GM18867 (cell line): ENCODE measurements around the gene CCNC.
A peak's percentile ranks its signal among the peaks of the same experiment; 100 is the strongest.

Source experiments
- ATAC-seq: cut with Tn5 transposase; IDR thresholded peaks from one replicate; pipeline ENCODE4 v1.9.1; 2021; ENCODE audit warnings: mild to moderate bottlenecking, moderate library complexity; ENCODE audit not compliant: unreplicated experiment

The CCNC gene, protein sequence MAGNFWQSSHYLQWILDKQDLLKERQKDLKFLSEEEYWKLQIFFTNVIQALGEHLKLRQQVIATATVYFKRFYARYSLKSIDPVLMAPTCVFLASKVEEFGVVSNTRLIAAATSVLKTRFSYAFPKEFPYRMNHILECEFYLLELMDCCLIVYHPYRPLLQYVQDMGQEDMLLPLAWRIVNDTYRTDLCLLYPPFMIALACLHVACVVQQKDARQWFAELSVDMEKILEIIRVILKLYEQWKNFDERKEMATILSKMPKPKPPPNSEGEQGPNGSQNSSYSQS

DNA sequence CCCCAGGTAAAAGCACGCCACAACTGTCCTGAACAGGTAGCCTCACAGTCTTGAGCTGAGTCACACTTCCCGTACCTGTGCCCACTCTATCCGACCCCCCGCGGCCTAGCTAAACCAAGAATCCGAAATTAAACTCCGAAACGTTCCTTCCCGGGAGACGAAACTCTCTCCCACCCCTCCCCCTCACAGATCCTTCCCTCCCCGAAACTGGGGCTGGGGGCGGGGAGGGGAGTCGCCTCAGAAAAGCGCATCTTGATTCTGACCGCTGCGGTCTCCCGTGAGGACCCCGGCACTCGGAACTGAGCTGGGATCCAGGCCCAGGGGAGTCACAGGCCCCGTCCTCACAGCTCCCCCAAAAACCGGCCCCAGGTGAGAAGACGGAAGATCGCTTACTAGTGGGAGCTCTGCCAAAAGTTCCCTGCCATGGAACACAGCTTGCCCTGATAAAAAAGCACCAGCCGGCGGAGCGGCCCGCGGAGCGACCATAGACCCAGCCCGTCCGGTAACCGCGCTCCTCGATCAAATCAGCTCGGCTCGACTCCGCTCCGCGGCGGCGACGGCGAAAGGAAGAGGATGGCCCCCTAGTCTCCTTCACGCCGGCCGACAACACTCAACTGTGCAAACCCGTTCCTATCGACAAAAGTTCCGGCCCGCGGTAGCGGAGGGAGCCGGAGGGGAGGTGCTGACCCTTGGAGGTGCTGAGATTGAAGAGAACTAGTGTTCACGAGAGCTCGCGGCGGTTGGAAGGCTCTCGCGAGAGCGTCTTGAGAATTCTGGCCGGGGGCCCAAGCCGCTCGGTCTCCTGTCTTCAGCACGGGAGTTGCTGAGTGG is at the start of gene CCNC:
CCNC (minus strand) TSS at position 558 of the 831 bp plus-strand sequence; CDS start at position 425, 133 bp downstream.
- peak; percentile 97 for ATAC-seq

DNA sequence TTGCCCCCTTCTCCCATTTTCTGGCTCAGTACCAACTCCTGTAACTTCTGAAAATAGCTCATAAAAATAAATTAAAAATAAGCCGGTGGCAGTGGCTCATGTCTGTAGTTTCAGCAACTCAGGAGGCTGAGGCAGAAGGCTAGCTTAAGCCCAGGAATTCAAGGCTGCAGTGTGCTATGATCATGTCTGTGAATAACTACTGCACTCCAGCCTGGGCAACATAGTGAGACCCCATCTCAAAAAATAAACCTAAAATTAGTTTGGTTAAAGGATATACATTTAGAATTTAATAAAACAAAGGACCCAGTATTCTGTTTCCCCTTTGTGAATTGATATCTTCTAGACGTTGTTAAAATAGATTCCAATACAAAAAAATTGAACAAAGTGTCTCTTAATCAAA is 48.7 kb upstream of the CCNC start:
- ATAC-seq, result no peak

DNA sequence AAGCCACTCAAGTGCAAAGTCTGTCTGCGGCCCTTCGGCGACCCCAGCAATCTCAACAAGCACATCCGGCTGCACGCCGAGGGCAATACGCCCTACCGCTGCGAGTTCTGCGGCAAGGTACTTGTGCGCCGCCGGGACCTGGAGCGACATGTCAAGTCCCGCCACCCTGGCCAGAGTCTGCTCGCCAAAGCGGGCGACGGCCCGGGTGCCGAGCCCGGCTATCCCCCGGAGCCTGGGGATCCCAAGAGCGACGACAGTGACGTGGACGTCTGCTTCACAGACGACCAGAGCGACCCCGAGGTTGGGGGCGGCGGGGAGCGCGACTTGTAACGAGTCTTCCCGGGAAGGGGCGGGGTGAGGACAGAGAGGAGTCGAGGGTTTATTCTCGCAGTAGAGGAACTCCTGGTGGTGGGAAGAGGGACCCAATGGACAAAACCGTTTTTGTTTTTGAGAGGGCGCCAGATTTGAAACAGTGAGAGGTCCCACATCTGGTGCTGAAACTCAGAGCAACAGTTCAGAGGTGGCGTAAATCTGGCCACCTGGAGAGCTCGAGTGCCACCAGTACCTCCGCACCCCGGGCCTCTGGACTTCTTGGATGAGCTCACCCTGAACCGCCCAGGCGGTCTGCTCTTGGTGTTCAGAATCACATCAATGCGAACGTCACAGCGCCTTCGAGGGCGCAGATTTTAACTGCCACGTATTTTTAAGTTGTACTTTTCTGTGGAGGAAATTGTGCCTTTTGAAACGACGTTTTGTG is 46.1 kb upstream of the CCNC start:
- ATAC-seq, result peak; percentile 26

DNA sequence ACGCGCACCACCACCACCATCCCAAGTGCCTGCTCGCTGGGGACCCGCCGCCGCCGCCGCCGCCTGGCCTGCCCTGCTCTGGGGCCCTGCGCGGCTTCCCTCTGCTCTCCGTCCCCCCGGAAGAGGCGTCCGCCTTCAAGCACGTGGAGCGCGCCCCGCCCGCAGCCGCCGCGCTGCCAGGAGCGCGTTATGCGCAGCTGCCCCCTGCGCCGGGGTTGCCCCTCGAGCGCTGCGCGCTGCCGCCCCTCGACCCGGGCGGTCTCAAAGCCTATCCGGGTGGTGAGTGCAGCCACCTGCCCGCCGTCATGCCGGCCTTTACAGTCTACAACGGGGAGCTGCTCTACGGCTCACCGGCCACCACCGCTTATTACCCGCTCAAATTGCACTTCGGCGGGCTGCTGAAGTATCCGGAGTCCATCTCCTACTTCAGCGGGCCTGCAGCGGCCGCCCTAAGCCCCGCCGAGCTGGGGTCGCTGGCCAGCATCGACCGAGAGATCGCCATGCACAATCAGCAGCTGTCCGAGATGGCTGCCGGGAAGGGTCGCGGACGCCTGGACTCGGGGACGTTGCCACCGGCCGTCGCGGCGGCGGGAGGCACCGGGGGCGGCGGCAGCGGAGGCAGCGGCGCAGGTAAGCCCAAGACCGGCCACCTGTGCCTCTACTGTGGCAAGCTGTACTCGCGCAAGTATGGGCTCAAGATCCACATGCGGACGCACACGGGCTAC is 45.4 kb upstream of the CCNC start:
- peak; percentile 66 for ATAC-seq

DNA sequence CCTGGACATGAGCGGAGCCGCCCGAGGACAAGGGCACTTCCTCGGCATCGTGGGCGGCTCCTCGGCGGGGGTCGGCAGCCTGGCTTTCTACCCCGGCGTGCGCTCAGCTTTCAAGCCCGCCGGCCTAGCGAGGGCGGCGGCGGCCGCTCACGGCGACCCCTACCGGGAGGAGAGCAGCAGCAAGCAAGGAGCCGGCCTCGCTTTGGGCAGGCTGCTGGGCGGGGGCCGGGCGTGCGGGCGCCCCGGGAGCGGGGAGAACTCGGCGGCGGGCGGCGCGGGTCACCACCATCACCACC is 44.9 kb upstream of the CCNC start:
- ATAC-seq, result peak; percentile 56

DNA sequence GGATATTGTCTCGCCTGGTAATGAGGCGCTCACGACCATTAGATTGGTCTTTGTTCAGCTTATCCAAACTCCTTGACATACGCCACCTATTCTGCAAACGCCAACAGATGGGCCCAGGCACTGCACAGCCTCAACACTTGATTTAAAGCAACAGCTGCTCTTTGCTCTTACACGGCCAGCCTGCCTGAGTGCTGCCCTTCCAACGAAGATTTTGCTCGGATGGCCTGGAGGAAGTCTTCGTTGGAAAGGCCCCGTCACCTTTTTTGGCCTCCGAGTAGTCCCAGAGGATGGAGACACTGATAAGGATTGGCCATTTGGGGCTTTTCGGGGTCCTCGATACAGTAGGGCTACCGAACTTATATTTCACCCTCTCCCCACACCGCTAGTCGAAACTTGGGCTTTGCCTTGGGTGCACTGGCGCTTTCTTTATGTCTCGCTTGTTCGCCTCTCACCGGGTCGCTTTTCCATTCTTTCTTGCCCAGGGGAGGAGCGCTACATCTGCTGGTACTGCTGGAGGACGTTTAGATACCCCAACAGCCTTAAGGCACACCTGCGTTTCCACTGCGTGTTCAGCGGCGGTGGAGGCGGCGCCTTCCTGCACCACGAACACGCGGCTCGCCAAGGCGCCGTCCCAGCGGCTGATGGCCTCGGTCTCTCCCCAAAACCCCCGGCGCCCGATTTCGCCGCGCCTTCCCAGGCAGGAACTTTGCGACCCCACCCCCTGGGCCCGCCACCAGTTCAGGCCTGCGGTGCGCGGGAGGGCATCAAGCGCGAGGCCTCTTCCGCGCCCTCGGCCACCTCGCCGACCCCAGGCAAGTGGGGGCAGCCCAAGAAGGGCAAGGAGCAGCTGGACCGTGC is 44.3 kb upstream of the CCNC start:
- ATAC-seq, result no peak

DNA sequence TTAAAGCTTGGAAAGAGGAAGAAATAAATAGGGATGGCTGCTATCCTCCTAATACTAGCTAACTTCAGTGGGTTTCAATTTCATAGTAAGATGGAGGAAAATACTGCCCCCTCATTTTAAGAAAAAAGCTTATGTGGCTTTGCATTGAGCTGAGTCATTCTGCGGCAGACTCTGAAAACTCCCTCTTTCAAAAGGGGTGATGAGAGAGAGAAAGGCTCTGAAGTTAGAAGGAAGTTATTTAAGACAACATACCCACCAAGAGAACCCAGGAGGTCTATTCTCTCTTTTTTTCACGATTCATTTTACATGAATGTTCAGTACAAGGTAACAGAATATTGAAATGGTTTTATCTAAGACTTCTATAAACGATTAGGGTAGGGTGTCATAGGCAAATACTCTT is 42.7 kb upstream of the CCNC start:
- ATAC-seq, result peak; percentile 58

DNA sequence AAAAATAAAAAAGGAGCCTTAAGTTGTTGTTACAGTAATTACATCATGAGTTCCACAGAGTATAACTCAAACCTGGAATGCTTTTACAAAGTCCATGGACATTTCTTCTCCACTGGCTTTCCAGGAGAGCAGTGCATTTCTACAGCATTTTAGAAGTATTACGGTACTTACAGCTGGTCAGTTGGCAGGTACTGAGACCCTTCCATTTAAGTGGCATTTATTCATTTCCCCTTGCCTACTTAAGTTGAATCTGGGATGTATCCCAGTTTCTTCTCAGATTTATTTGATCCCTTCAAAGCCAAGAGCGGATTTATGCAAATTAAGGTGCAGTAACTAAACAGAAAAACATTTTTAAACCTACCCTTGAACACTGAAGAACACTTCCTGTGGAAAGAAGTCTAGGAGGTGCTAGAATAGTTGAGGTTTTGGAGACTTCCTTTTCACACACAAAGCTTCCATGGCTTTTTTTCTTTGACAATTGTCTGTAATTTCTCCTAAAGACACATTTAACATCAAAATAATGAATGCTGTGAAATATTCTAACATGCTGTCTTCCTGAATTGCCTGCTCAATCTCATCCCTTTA is 41.5 kb upstream of the CCNC start:
- ATAC-seq, result no peak

DNA sequence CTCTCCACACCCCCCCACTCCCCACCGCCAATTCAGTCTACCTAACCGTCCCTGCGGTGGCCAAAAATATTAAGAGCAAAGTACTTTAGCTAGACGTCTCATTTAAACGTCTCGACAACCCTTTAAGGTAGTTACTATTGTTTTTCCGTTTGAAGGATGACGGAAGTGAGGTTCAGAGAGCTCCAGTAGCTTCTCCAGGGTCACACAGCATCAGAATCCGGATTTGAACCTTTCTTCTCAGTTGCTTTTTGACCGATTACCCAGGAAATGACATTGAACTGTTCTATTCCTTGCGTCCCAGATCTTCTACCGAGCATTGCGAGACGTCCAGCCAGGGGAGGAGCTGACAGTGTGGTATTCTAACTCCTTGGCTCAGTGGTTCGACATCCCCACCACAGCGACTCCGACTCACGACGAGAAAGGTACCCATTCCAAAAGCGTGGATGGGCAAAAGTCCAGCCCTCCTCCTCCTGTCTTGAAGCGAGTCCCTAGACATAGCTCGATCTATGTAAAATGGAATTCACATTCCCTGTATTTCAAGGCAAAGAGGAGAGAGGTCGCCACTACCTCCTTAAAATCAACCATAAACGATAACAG is 40.5 kb upstream of the CCNC start:
- ATAC-seq, result no peak

DNA sequence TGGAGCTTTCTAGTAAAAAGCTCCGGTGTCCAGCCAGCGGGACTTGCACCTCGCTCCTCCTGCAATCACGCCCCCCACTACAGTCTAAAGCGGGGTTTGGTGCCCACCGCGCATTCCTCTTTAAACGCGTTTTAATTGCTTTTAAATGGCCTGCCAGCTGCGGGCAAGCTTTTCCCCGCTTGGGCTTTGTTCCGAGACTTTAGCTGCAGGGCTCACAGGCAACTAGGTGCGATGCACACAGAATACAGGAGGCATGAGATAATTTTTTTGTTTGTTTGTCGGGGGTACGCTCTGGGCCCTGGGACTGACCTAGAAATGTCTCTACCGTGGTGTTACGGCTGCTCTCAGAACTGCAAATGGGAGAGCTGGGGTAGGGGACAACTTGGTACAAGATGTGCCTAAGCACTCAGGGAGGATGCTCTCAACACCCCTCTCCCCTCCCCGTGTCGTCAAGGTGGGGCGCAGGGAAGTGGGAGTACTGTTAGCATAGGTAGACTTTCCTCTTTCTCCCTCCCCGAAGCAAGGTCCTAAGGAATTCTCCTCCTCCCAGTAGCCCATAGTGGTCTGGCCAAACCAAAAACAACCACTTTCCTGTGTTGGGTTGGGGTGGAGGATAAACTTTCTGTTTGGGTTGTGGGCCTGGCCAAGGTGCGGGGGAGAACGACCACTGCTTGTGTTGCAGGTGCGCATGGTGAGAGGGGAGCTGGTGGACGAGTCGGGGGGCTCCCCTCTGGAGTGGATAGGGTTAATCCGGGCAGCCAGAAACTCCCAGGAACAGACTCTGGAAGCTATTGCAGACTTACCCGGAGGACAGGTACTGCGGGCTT is 39.8 kb upstream of the CCNC start:
- ATAC-seq, result no peak

DNA sequence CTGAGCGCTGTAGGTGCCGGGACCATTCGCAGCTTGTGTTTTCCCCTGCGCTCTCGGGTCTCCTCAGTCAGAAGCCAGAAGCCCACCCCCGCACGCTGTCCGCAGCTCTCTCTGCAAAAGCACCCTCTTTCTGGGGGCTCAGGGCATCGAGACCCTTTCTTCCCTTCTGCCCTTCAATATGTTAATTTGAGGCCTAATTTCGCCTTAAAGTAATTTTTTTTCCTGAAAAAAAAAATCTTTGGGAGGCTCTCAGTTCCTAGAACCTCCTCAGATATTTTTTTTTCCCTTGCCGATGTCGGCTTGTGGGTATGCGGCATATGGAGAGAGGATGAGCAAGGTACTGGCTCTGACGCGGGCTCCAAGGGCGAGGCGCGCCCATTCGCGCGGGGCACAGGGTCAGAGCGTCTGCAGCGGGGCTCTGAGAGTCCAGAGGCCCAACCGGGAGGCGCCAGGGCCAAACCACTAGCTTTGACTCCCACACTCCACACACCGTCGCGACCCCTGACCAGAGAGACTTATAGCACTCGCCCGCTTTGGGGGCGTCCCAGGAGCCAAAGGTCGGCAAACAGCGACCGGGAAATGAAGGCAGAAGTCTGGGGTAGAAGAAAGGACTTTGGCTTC is 39.1 kb upstream of the CCNC start:
- no peak for ATAC-seq

DNA sequence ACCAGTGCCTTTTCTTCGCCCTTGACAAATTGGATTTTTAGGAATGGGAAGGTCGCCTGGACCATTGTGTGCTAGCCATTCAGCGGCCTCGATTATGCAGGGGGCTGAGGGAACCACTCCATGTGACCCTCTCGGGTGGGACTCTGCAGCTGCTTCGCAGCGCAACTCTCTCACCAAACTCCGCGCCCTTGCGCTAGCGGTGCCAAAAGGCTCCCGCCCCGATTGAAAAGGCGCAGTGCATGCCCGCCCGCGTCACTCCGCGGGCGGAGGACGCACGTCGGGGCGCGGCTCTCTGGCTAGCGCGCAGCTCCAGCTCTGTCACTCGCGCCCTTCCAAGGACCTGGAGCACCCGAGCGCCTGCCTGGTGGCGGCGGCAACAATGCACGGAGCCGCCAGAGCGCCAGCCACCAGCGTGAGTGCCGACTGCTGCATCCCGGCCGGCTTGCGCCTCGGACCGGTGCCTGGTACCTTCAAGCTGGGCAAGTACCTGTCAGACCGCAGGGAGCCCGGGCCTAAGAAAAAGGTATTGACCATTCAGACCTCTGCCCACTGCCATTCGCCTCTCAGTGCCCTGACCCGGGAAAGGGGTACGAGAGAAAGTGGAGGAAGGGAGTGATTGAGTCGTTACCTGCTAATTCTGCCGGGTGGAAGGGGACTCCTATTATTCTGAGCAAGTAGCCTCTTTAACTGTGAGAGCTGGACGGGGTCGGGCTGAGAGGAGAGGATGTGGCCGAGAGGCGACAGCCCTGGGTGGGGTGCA is 38.4 kb upstream of the CCNC start, which contains the start of gene PRDM13:
PRDM13 (plus strand) TSS at position 178 of the 760 bp plus-strand sequence; CDS start at position 380, 202 bp downstream.
- ATAC-seq, result no peak

DNA sequence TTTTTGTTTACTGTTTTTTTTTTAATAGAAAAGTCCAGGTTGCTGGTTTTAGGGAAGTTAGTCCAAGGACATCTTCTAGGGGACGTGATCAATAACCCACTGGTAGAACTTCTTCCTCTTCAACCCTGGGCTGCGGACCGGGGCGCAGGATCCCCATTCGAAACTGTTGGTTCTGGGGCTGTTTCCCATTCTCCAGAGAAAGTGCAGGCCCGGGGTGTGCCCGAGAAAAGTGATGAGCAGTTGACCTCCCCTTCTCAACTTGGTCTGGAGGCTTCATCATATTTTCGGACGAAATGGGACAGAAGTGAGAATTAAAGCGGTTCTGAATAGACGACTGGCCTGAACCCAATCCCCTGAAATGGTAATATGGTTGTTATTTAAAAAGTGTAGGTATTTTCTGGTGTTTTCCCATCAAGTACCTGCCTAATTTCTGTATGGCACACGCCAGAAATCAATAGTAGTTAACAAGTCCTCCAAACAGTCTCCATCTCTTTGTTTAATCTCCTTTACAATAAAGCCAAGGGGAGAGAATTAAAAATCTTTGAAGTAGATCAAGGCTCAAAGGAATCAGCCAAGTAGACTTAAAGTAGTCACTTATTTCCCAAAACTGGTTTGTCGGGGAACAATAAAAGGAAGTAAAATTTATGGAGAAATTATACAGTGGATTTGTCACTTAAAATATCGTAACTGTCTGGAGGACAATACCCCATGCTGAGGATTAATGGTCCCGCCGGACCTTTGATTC is 37.6 kb upstream of the CCNC start:
- no peak for ATAC-seq

DNA sequence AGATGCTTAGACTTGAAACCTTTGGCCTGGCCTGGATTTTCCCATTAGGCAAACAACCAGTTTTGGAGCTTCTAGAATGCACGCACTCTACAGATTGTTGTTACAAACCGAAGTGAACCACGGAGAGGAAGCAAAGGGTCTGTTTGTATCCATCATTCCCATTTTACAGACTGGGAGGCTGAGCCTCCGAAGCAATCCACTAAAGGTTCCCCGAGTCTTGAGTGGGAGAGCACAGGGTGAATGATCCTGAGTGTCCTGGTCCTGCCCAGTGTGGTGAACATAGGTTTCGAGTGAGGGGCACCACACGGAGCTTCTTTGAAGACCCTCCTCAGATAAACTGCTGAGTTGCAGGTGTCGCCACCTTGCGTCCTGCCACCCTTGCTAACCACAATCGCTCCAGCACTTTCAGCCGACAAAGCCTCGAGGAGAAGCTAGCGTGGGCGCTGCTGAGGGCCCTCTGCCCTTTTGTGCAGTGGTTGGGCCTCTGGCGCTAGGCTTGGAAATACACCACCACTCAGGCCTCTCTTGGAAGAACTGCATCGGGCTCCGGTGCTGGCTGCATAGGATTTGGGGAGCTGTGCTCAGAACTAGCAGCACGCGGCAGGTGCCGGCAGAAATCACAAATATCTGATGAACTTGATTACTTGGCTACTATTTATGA is 36.7 kb upstream of the CCNC start:
- ATAC-seq, result no peak

DNA sequence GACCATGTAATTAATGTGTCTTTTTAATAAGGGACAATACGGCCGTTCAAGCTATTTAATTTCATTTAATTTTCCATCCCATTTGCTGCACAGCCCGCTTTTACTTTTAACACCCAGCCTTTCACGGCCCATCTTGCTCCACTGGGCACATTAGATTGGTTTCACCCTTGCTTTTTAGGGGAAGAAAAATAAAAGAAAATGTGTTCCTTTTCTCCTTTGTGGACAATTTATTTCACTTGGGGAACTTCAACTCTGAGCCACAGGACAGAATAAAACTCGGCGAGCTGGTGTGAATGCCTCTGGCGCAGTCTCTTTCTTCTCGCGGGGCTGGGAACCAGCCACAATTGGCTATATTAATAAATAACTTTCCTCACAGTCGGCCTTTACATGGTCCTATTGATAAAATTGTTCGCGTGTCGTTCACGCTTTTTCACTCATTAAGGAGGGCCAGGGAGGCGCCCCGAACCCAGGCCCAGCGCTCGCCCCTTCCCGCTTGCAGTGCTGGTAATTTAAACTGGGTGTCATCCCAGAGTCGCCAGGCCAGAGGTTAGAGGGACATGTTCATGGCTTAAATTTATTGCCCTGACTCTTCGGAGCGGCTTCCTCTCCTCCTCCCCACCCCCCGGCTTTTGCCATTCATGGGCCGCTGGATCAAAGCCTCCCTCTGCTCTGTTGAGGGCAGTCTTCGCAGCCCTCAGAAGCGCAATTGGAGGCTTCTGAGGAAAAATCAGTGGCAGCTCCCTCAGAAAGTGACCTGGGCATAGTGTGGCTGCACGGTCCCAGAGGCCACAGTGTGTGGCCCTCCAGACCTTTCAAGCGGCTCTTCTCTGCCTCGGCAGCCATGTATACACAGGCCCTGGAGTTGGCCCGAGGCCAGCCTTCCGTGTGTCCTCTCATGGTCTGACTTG is 36.0 kb upstream of the CCNC start:
- no peak for ATAC-seq
